Right ventricle myocardium superior (tissue), 1 donor: ENCODE data around the gene RAB40B. TPM values are rescaled to one million over a fixed set of nuclear protein-coding genes. Genes with fewer than 3 reads are reported as not detected.

Experiments
- ATAC-seq: fragments of 200-7000 bp; cut with Tn5 transposase; one replicate; pipeline ENCODE4 v1.9.1; 2020; ENCODE audit warnings: mild to moderate bottlenecking; ENCODE audit not compliant: poor library complexity
- DNase-seq: peaks from one replicate; pipeline ENCODE4 v3.0.0-alpha.2; 2020
- intact Hi-C: fragments of 100-400 bp; cut with DNase I; formaldehyde crosslinking; loops from one replicate; pipeline ENCODE4 v1.11.2; 2022
- total RNA-seq: library from RNA; stranded (reverse); fragmentation: NEBNext Ultra II Directional; extraction: Animal tissue kit (Norgen Biotek cat#: 25700); gene quantifications from one replicate; pipeline ENCODE4 v1.2.1, GENCODE V29; 2021
- donor health status: DM: no; HTN: yes; CAD: no; lungs with severe emphysema.

RAB40B gene
- total RNA-seq, 1 donor from 2014 or later: 20.7 TPM

- DNase-seq: no peak
- ATAC-seq: no peak
- intact Hi-C loops: no loop called here
These were observed 21.7 kb upstream of the RAB40B start for GRCh38 chr17:82720204-82720603.

GRCh38 chr17:82718986-82719685, 20.6 kb upstream of the RAB40B start:
- ATAC-seq: no peak
- intact Hi-C loops: no loop called here

GRCh38 chr17:82716203-82717010, 17.9 kb upstream of the RAB40B start, which contains the start of gene FN3KRP:
Gene FN3KRP (plus strand): TSS chr17:82716706. CDS start chr17:82716756, 50 bp downstream.
- ATAC-seq: peak; percentile 98
- intact Hi-C loops: no loop called here
- peak; percentile 97 for DNase-seq

More at GRCh38 chr17:82718986-82719685, 20.6 kb upstream of the RAB40B start:
- DNase-seq: no peak

GRCh38 chr17:82713071-82713723, 14.7 kb upstream of the RAB40B start:
- DNase-seq: no peak
- intact Hi-C loops: no loop called here
- ATAC-seq: no peak

- ATAC-seq (no peak), DNase-seq (peak; percentile 37)
- intact Hi-C loops: no loop called here
These were observed 12.2 kb upstream of the RAB40B start for GRCh38 chr17:82710499-82711232.

- DNase-seq (peak; percentile 35), ATAC-seq (no peak)
- intact Hi-C loops: no loop called here
These were observed 11.4 kb upstream of the RAB40B start for GRCh38 chr17:82709676-82710498.

- ATAC-seq (no peak), DNase-seq (peak; percentile 20)
- intact Hi-C loops: no loop called here
These were observed 10.7 kb upstream of the RAB40B start for GRCh38 chr17:82709024-82709675.

- intact Hi-C loops: no loop called here
- peak; percentile 29 for DNase-seq
- ATAC-seq: no peak
These were observed 7.3 kb upstream of the RAB40B start for GRCh38 chr17:82705756-82706155.

GRCh38 chr17:82704886-82705285, 6.4 kb upstream of the RAB40B start:
- ATAC-seq: no peak
- peak; percentile 31 for DNase-seq
- intact Hi-C loops: no loop called here

- ATAC-seq (no peak), DNase-seq (peak; percentile 33)
- intact Hi-C loops: no loop called here
These were observed 5.7 kb upstream of the RAB40B start for GRCh38 chr17:82703935-82704865.

- intact Hi-C loops: no loop called here
- ATAC-seq (no peak), DNase-seq (peak; percentile 39)
These were observed 4.7 kb upstream of the RAB40B start for GRCh38 chr17:82703036-82703745.

GRCh38 chr17:82702231-82702927, 3.9 kb upstream of the RAB40B start:
- ATAC-seq: no peak
- peak; percentile 30 for DNase-seq
- intact Hi-C loops: no loop called here

- no peak for ATAC-seq
- intact Hi-C loops: loop anchor here (5.0 kb wide), 1 partner anchor 47 kb away; no protein-coding TSS in a partner anchor
- peak; percentile 20 for DNase-seq
These were observed 1.1 kb upstream of the RAB40B start for GRCh38 chr17:82699551-82699950.

GRCh38 chr17:82698974-82699442, 510 bp upstream of the RAB40B start:
- DNase-seq (no peak), ATAC-seq (no peak)
- intact Hi-C loops: loop anchor here (5.0 kb wide), 1 partner anchor 47 kb away; no protein-coding TSS in a partner anchor

GRCh38 chr17:82697808-82698064, 762 bp downstream of the RAB40B start:
- ATAC-seq (no peak), DNase-seq (peak; percentile 40)
- intact Hi-C loops: loop anchor here (5.0 kb wide), 1 partner anchor 45 kb away; no protein-coding TSS in a partner anchor
